AML-193 (cell line): ENCODE measurements around the gene FTCD.
"Not testable (repeated sequence)": the region's sequence is repeated elsewhere in the genome, so short reads cannot be mapped to it uniquely, and the experiment has no call there.

Source experiments
- DNase-seq, 2 experiments: peaks; one replicate each; lab custom pipeline; 2025; lab: John Stamatoyannopoulos, UW

Gene FTCD

GRCh38 chr21:46155514-46156377, at the start of gene FTCD:
Gene FTCD (minus strand): TSS chr21:46155579. CDS start chr21:46155523, 56 bp downstream.
- DNase-seq, result no peak

- no peak for DNase-seq
These were observed 49.8 kb upstream of the FTCD start for GRCh38 chr21:46205166-46205565.

GRCh38 chr21:46203203-46203600, 47.8 kb upstream of the FTCD start:
- DNase-seq, result no peak

GRCh38 chr21:46202592-46203202, 47.3 kb upstream of the FTCD start:
- DNase-seq, result no peak

GRCh38 chr21:46200877-46201803, 45.8 kb upstream of the FTCD start:
- not testable (repeated sequence) for DNase-seq

GRCh38 chr21:46199436-46200373, 44.3 kb upstream of the FTCD start:
- no peak for DNase-seq

GRCh38 chr21:46196733-46197132, 41.4 kb upstream of the FTCD start:
- no peak for DNase-seq

- no peak for DNase-seq
These were observed 40.3 kb upstream of the FTCD start for GRCh38 chr21:46195595-46196195.

- no peak for DNase-seq
These were observed 39.3 kb upstream of the FTCD start for GRCh38 chr21:46194374-46195334.

- no peak for DNase-seq
These were observed 38.5 kb upstream of the FTCD start for GRCh38 chr21:46193829-46194373.

- DNase-seq, result no peak
These were observed 36.6 kb upstream of the FTCD start for GRCh38 chr21:46191686-46192575.

GRCh38 chr21:46191257-46191685, 35.9 kb upstream of the FTCD start:
- DNase-seq, result no peak

GRCh38 chr21:46190491-46191131, 35.2 kb upstream of the FTCD start:
- no peak for DNase-seq

- DNase-seq, result no peak
These were observed 34.6 kb upstream of the FTCD start for GRCh38 chr21:46189959-46190490.

GRCh38 chr21:46189213-46189958, 34.0 kb upstream of the FTCD start:
- no peak for DNase-seq
